Measurements from ENCODE around the gene KAT6B.

KAT6B gene

DNA sequence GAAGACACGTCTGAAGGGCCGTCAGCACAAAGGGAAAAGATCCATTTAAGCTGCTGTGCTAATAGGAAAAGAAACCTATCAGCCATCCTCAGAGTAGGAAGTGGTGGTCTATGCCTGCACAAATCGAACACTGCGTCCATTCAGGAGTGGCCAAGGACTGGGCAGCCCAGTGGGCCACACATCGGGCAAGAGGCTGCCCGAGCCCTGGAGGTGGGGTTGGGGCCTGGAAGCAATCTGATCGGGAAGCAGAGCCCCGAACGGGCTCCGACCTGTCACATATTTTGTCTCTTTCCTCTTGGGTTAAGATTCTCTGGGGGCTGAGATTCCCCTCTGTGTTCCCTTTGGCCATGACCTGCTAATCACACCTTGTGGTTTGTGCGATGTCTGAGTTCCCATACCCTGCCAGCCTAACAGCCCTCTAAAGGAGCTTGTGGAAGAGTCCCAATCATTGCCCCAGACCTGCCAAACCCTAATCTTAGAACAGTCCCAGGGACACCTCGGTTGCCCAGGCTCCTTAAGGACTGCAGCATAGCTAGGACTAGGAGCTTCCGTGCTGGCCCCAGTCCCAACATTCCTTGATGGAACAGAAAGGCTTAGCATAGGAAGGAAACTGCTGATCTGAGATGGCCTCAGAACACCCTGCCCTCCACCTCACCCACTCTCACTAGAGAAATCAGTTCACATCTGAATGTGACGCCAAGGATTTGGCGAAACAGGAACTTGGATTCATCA is 207.2 kb downstream of the KAT6B start:
- no peak overlapping the region for H3K4me3 ChIP-seq (ENCODE audit: low read depth, low read length)
- no peak for DNase-seq (ENCODE audit: low read depth)
- TF ChIP-seq, protein P1, sequence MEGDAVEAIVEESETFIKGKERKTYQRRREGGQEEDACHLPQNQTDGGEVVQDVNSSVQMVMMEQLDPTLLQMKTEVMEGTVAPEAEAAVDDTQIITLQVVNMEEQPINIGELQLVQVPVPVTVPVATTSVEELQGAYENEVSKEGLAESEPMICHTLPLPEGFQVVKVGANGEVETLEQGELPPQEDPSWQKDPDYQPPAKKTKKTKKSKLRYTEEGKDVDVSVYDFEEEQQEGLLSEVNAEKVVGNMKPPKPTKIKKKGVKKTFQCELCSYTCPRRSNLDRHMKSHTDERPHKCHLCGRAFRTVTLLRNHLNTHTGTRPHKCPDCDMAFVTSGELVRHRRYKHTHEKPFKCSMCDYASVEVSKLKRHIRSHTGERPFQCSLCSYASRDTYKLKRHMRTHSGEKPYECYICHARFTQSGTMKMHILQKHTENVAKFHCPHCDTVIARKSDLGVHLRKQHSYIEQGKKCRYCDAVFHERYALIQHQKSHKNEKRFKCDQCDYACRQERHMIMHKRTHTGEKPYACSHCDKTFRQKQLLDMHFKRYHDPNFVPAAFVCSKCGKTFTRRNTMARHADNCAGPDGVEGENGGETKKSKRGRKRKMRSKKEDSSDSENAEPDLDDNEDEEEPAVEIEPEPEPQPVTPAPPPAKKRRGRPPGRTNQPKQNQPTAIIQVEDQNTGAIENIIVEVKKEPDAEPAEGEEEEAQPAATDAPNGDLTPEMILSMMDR (IDR thresholded peaks at IDR 0.05; ENCODE audit: low read depth, low read length, missing control alignments), result no peak
- in situ Hi-C loops (cut with HindIII; ENCODE audit: low sequenced_read_pairs), result no loop called here

DNA sequence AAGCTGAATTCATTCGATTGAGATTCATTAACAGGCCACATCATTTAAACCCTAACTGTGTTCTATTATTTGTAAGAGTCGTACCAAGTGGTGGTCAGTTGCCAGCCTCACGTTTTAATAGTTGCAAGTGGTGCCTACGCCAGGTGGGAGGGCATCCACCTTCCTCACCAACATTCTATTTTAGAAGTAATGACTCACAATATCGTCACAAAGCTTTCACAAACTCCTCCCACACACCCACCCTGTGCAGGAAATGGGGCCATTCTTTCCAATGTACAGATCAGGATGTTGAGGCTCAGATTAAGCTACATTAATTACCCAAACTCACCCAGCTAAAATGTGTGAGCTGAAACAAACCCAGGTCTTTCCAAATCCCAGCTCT is 207.7 kb downstream of the KAT6B start:
- no peak overlapping the region for H3K4me3 ChIP-seq (ENCODE audit: low read depth, low read length)
- in situ Hi-C loops (cut with HindIII; ENCODE audit: low sequenced_read_pairs), result no loop called here
- DNase-seq (ENCODE audit: low read depth), result no peak
- TF ChIP-seq, protein P1 (IDR thresholded peaks at IDR 0.05; ENCODE audit: low read depth, low read length, missing control alignments), result no peak

DNA sequence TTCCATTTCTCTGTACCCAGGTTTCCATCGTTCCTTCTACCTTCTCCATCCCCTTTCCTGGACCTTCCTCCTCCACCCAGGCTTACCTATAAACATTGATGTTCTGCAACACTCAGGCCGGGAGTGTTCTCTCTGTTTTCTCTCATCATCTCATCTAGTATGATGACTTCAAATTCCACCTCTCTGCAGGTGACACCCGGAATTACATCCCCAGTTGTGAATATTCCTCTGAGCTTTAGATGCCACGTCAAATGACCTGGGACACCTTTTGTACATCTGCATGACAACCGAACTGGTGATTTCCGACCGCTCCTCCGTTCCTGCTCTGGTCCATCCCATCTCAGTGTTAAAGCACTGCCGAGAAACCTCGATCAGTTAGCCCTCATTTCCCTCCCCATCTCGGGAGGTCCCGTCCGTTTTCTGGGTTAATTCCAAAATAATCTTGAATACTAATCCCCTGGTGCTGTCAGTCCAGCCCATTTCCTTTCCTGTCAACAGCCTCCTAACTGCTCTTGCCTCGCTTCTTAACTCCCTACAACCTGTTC is 208.4 kb downstream of the KAT6B start:
- TF ChIP-seq, protein P1 (IDR thresholded peaks at IDR 0.05; ENCODE audit: low read depth, low read length, missing control alignments), result no peak
- in situ Hi-C loops (cut with HindIII; ENCODE audit: low sequenced_read_pairs), result no loop called here
- no peak for DNase-seq (ENCODE audit: low read depth)
- H3K4me3 ChIP-seq (ENCODE audit: low read depth, low read length), result no peak overlapping the region

DNA sequence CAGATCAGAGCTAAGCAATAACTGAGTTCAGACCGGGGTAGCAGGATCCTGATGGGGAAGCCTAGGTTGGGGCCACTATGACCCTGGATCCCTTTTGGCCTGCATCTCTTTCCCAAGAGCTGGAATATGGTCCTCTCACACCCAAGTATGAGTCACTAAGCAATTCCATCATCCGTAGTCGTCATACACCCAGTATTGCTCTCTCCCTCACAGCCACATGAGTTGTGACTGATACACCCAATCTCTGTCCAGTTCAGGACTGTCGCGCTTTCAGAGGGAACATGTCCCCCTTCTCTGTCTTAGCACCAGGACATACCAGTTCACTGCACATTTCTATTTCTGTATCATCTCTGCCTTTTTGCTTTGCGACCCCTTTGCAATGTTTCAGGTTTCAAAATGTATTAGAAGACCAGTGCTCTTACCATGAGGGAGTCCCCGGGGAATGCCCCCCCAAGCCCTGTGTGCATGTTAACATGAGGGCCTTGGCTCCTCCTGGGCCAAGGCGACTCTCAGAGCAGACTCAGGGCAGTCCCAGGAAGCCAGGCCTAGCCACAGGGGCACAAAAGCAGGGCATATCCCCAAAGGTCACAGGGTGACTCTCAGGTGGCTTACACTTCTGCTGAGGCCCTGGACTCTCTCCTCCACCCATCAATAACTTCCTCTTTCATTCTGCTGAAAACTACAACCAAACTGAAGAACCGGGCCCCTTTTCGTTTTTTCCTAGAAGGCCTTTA is 209.7 kb downstream of the KAT6B start:
- TF ChIP-seq, protein P1 (IDR thresholded peaks at IDR 0.05; ENCODE audit: low read depth, low read length, missing control alignments), result no peak
- H3K4me3 ChIP-seq (ENCODE audit: low read depth, low read length), result no peak overlapping the region
- in situ Hi-C loops (cut with HindIII; ENCODE audit: low sequenced_read_pairs), result no loop called here
- DNase-seq (ENCODE audit: low read depth), result no peak

DNA sequence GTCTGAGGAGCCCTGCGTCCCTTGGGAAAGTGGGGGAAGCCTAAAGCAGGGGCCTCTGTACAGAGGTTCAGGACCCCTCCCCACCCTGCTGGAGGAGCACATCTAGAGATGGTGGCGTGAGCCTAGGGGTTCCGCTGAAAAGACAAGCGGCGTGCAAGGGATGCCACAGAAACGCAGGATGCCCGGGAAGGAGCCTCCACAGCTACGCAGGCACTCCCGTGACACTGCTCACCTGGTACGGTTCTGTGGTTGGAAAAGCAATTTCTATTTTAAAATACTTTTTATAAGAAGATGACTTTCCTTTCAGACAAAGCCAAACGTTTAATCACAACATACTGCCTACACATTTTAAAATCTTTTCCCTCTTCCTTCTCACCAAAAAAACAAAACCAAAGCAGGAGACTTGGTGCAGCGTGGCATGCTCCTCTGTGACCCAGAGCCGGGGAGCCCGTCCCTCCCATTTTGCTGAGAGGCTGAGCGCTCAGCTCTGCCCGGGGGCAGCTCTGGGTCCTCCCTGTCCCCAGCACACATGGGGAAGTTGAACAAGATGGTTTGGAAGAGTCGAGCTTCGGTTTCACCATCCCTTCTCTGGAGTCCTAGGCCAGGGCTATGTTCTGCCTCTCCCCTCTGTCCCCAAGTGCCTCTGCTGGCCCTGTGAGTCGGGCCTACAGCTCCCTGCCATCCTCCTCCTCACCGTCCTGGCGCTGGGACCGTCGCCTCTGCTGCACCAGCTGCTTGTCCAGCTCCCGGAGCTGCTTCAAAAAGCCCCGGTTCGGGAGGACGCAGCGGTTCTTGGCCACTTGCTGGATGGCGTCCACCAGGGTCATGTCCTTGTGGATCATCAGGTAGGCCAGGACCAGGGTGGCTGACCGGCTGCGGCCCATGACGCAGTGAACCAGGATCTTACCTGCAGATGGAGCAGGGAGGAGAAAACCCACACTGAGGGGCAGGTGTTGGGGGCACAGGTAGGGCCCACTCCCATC is 211.1 kb downstream of the KAT6B start:
- TF ChIP-seq, protein P1 (IDR thresholded peaks at IDR 0.05; ENCODE audit: low read depth, low read length, missing control alignments), result no peak
- no peak for DNase-seq (ENCODE audit: low read depth)
- in situ Hi-C loops (cut with HindIII; ENCODE audit: low sequenced_read_pairs), result no loop called here
- H3K4me3 ChIP-seq (ENCODE audit: low read depth, low read length), result no peak overlapping the region

DNA sequence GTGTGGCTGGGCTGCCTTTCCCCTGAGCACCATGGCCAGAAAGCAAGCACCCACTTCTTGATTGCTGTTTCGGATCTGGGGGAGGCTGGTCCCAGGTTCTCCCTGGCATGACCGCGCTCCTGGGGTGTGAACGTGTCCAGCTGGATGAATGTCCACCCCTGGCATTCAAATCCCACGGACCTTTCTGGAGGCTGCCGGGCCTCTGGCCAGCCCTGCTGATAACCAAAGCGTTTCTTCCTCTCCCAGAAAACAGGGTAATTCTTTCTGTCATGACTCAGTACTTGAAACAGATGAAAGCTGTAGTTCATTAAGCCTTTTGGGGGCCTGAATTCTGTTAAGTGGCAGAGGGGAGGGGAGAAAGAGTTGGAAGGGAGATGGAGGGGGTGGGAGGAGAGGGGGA is 211.9 kb downstream of the KAT6B start:
- H3K4me3 ChIP-seq (ENCODE audit: low read depth, low read length), result no peak overlapping the region
- in situ Hi-C loops (cut with HindIII; ENCODE audit: low sequenced_read_pairs), result no loop called here
- peak; percentile 22 for DNase-seq (ENCODE audit: low read depth)
- TF ChIP-seq, protein P1 (IDR thresholded peaks at IDR 0.05; ENCODE audit: low read depth, low read length, missing control alignments), result no peak

All from astrocyte of the cerebellum (primary cell).